Lung (tissue), 12 donors: ENCODE results near the gene FOXE3. TPM values are rescaled to one million over a fixed set of nuclear protein-coding genes. Genes with fewer than 3 reads are reported as not detected.
A peak's percentile ranks its signal among the peaks of the same experiment; 100 is the strongest.

Experiments
- ATAC-seq: fragments of 200-7000 bp; cut with Tn5 transposase; one replicate; pipeline ENCODE4 v1.9.1; 2020; ENCODE audit warnings: moderate number of reproducible peaks; ENCODE audit not compliant: insufficient read depth, low FRiP score
- DNase-seq, 3 donors: peaks; one replicate each; pipeline ENCODE4 v3.0.0-alpha.2; 2013 to 2017
- H3K27ac ChIP-seq, 2 donors: one replicate each; pipeline ENCODE4 v1.5.1; 2013; ENCODE audit warnings: mild to moderate bottlenecking in 2 of 2, moderate library complexity in 2 of 2, control low read depth in 1 of 2, inconsistent platforms in 1 of 2, low read depth in 1 of 2, low read length in 1 of 2
- H3K27me3 ChIP-seq, 3 donors: one replicate each; pipeline ENCODE4 v1.5.1; 2013; ENCODE audit warnings: low read length in 2 of 3; ENCODE audit not compliant: control insufficient read depth in 3 of 3, insufficient read depth in 3 of 3
- H3K36me3 ChIP-seq, 4 donors: one replicate each; pipeline ENCODE4 v1.5.1; 2013; ENCODE audit warnings: low read length in 4 of 4, mild to moderate bottlenecking in 1 of 4, moderate library complexity in 1 of 4; ENCODE audit not compliant: control insufficient read depth in 4 of 4, insufficient read depth in 4 of 4
- H3K4me1 ChIP-seq, 5 donors: one replicate each; pipeline ENCODE4 v1.5.1; 2013; ENCODE audit warnings: low read length in 5 of 5, mild to moderate bottlenecking in 2 of 5, moderate library complexity in 1 of 5; ENCODE audit not compliant: control insufficient read depth in 5 of 5, insufficient read depth in 5 of 5
- H3K4me3 ChIP-seq: one replicate; pipeline ENCODE4 v1.5.1; 2013; ENCODE audit warnings: mild to moderate bottlenecking, control low read depth, moderate library complexity
- H3K9ac ChIP-seq, 2 donors: one replicate each; pipeline ENCODE4 v1.5.1; 2013; ENCODE audit warnings: low read length in 2 of 2, control low read depth in 1 of 2; ENCODE audit not compliant: insufficient read depth in 1 of 2
- H3K9me3 ChIP-seq, 4 donors: one replicate each; pipeline ENCODE4 v1.5.1; 2013; ENCODE audit warnings: low read length in 3 of 4, mild to moderate bottlenecking in 1 of 4, moderate library complexity in 1 of 4; ENCODE audit not compliant: control insufficient read depth in 4 of 4, insufficient read depth in 3 of 4
- CTCF ChIP-seq: IDR thresholded peaks from 2 replicates; pipeline ENCODE4 v1.5.1; 2012; ENCODE audit warnings: mild to moderate bottlenecking; ENCODE audit errors: control extremely low read depth, extremely low read depth
- WGBS, 2 donors: extraction: QIAGEN DNeasy Blood & Tissue Kit; methylation state at CpG; one replicate each; pipeline ENCODE4 v1.1.7; 2013; 5-methylcytosine and 5-hydroxymethylcytosine counted together
- polyA plus RNA-seq, 2 donors: library from polyadenylated mRNA; stranded (reverse); fragments of 200-250 nt; gene quantifications; one replicate each; pipeline ENCODE4 v1.2.1, GENCODE V29; 2013
- total RNA-seq, 2 donors: library from RNA; depleted of rRNA in 1 of 2; stranded (reverse); fragments of >200 nt in 1 of 2; gene quantifications; one replicate each; pipeline ENCODE4 v1.2.1, GENCODE V29; 2014 to 2021
- donor health status: control.
- donor health status: control.
- donor health status: Bipolar disorder and iron deficiency.
- donor health status: healthy.
- donor health status: DM: yes; HTN: yes; CAD: no.

FOXE3 gene
- total and polyA plus RNA-seq, 4 donors, result 0.01 TPM; not detected in 3

GRCh38 chr1:47416319-47417169 is 459 bp downstream of the FOXE3 start:
- Histone ChIP-seq H3K27ac (no peak overlapping the region), H3K4me1 (peaks cover 0 to 4% (median 0%) of the 10 kb centered on the region in 5 donors), H3K4me3 (peak overlapping the region; percentile 8), H3K9me3 (no peaks in the 10 kb centered on the region), H3K9ac (no peak overlapping the region), H3K27me3 (peaks cover 7 to 60% (median 37%) of the 10 kb centered on the region in 3 donors), H3K36me3 (no peaks in the 10 kb centered on the region)
- 2 to 4% methylated on average over 117 to 134 of the region's 134 CpGs for WGBS, 2 donors
- ATAC-seq, result no peak
- TF ChIP-seq CTCF, result no peak
- DNase-seq, result no peak

GRCh38 chr1:47417170-47418044 is 1.3 kb downstream of the FOXE3 start:
- no peak overlapping the region for H3K9ac ChIP-seq
- 31 to 38% methylated on average over 38 to 39 of the region's 39 CpGs for WGBS, 2 donors
- H3K27me3 ChIP-seq, result peaks cover 7 to 60% (median 37%) of the 10 kb centered on the region in 3 donors
- H3K4me1 ChIP-seq, result peaks cover 0 to 4% (median 0%) of the 10 kb centered on the region in 5 donors
- no peaks in the 10 kb centered on the region for H3K9me3 ChIP-seq
- H3K4me3 ChIP-seq, result no peak overlapping the region
- no peaks in the 10 kb centered on the region for H3K36me3 ChIP-seq
- no peak for TF ChIP-seq CTCF
- no peak overlapping the region for H3K27ac ChIP-seq
- DNase-seq (no peak), ATAC-seq (no peak)

- H3K27me3 ChIP-seq, result peaks cover 7 to 60% (median 37%) of the 10 kb centered on the region in 3 donors
- TF ChIP-seq CTCF, result no peak
- no peak overlapping the region for H3K27ac ChIP-seq
- ATAC-seq, result no peak
- WGBS, 2 donors, result 84 to 91% methylated on average over 2 of the region's 2 CpGs
- no peaks in the 10 kb centered on the region for H3K36me3 ChIP-seq
- H3K9ac ChIP-seq, result no peak overlapping the region
- DNase-seq, result no peak
- H3K9me3 ChIP-seq, result no peaks in the 10 kb centered on the region
- H3K4me3 ChIP-seq, result no peak overlapping the region
- H3K4me1 ChIP-seq, result peaks cover 0 to 4% (median 0%) of the 10 kb centered on the region in 5 donors
These were observed 2.0 kb downstream of the FOXE3 start for GRCh38 chr1:47418122-47418521.
